Measurements from ENCODE around the gene FANCC. TPM values are rescaled to one million over a fixed set of nuclear protein-coding genes. Genes with fewer than 3 reads are reported as not detected.

Gene FANCC
- total RNA-seq, 1 experiment from 2014 or later = 19.4 TPM

DNA sequence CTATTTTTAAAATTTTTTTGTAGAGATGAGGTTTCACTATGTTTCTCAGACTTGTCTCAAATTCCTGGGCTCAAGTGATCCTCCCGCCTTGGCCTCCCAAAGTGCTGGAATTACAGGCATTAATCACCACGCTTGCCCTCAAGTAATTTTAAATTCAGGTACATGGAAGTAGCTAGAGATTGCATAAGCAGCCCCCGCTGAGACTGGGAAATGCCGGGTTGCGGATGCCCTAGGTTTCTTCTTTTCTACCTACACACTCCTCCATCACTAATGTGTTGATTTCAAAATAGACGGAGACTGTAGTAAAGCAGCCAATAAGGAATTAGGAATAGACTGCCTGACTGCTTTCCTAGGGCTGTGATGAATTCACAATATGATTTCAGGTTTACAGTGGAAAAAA lies 202.4 kb downstream of the FANCC start (continued):
- TF ChIP-seq, protein P1, sequence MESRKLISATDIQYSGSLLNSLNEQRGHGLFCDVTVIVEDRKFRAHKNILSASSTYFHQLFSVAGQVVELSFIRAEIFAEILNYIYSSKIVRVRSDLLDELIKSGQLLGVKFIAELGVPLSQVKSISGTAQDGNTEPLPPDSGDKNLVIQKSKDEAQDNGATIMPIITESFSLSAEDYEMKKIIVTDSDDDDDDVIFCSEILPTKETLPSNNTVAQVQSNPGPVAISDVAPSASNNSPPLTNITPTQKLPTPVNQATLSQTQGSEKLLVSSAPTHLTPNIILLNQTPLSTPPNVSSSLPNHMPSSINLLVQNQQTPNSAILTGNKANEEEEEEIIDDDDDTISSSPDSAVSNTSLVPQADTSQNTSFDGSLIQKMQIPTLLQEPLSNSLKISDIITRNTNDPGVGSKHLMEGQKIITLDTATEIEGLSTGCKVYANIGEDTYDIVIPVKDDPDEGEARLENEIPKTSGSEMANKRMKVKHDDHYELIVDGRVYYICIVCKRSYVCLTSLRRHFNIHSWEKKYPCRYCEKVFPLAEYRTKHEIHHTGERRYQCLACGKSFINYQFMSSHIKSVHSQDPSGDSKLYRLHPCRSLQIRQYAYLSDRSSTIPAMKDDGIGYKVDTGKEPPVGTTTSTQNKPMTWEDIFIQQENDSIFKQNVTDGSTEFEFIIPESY (IDR thresholded peaks at IDR 0.05; ENCODE audit: extremely low read depth, insufficient replicate concordance, low read length) = no peak
- no peak for TF ChIP-seq SP1 (IDR thresholded peaks at IDR 0.05; ENCODE audit: low read depth)
- no peak for TF ChIP-seq CEBPB (IDR thresholded peaks at IDR 0.05; ENCODE audit: low read depth)
- TF ChIP-seq RAD21 (IDR thresholded peaks at IDR 0.05; ENCODE audit: low read depth) = no peak
- TF ChIP-seq EZH2phosphoT487 (IDR thresholded peaks at IDR 0.05; ENCODE audit: borderline replicate concordance) = no peak

DNA sequence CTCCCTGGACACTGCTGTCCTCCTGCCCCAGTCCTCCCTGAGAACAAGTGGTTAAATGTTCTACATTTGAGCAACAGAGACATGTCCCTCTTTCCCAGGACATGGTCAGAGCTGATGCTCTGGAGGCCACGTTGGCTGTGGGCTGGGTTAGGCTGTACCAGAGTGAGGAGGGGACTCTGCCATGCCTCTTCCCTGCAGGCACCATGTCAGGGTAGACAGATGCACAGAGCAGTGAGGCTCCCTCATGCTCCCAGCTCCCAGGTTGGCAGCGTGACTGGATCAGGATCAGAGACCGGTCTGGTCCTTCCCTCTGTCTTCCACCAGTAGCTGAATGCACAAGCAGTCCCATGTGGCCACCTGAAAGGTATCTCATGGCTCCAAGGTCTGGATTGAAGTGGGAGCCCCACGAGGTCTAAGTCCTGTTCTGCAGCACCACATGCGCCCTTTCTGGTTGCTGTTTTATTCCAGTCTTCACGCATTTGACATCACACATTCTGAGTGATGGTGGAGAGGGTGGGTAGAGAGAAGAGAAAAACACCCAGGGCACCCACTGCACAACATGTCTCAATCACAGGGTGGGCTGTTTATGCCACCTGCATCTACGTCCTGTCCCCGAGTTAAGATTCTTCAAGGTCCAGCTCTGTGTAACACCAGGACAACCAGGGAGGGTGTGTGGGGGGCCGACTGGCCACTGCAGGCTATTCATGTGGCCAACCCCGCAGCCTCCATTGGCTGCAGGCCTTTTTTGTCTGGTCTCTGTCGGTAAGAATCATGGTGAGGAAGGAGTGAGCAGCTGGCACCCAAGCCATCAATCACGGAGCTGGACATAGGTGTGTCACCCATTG lies 204.9 kb downstream of the FANCC start:
- ChIA-PET CTCF (interaction anchor here (1.1 kb wide), 1 partner anchor 15 kb away, joined by 3 read pairs; no protein-coding TSS in a partner anchor), RAD21 (ENCODE audit: low non-redundant PET in 1 of 2, low total read pairs in 2 of 2, uncharacterized antibody in 2 of 2, unreplicated experiment in 2 of 2) (no interaction called here), POLR2A (no interaction called here)
- Histone ChIP-seq H3K9me3 (ENCODE audit: control insufficient read depth in 1 of 2, insufficient read depth in 1 of 2, low read depth in 1 of 2, low read length in 2 of 2) (no peaks in the 10 kb centered on the region), H4K20me1 (ENCODE audit: insufficient read depth) (no peaks in the 10 kb centered on the region), H3K4me2 (ENCODE audit: low read length) (no peak overlapping the region), H3K79me2 (ENCODE audit: insufficient read depth, low read length) (no peaks in the 10 kb centered on the region), H3K36me3 (ENCODE audit: control insufficient read depth in 1 of 2, insufficient read depth in 2 of 2, low read length in 2 of 2) (no peaks in the 10 kb centered on the region), H3K4me3 (replicated peaks in 1 of 2; ENCODE audit: low read depth in 1 of 2, low read length in 2 of 2) (no peak overlapping the region), H3K27ac (ENCODE audit: low read depth, low read length) (no peak overlapping the region), H3K27me3 (ENCODE audit: insufficient read depth, low read length) (no peaks in the 10 kb centered on the region), H3K4me1 (ENCODE audit: control insufficient read depth in 1 of 2, insufficient read depth in 2 of 2, low read length in 2 of 2) (no peaks in the 10 kb centered on the region), H2AFZ (ENCODE audit: low read depth, low read length, poor library complexity, severe bottlenecking) (no peak overlapping the region), H3K9ac (ENCODE audit: low read length) (no peak overlapping the region), H3K9me2 (ENCODE audit: insufficient read depth) (no peaks in the 10 kb centered on the region)
- no TSS peak for BruUV-seq (replicated peaks)
- ATAC-seq (no peak), DNase-seq (ENCODE audit: low read depth, low spot score) (no peak)
- TF ChIP-seq CEBPB (IDR thresholded peaks at IDR 0.05; ENCODE audit: low read depth) (no peak), ZNF274 (IDR thresholded peaks at IDR 0.05; ENCODE audit: low read depth, low read length) (no peak), CBX3 (IDR thresholded peaks at IDR 0.05; ENCODE audit: low read depth) (no peak), EZH2phosphoT487 (IDR thresholded peaks at IDR 0.05; ENCODE audit: borderline replicate concordance) (no peak), ZFX (IDR thresholded peaks at IDR 0.05) (no peak), FOSL1 (IDR thresholded peaks at IDR 0.05; ENCODE audit: low read depth) (no peak)
- TF ChIP-seq, protein P1 (IDR thresholded peaks at IDR 0.05; ENCODE audit: extremely low read depth, insufficient replicate concordance, low read length) = no peak
- intact Hi-C loops (cut with micrococcal nuclease) = no loop called here
